Keratinocyte (primary cell): ENCODE results near the gene SLC25A30. TPM values are rescaled to one million over a fixed set of nuclear protein-coding genes. Genes with fewer than 3 reads are reported as not detected.
A peak's percentile ranks its signal among the peaks of the same experiment; 100 is the strongest.
"Not testable (repeated sequence)": the region's sequence is repeated elsewhere in the genome, so short reads cannot be mapped to it uniquely, and the experiment has no call there.

ENCODE experiments used
- DNase-seq: peaks from one replicate; pipeline ENCODE4 v3.0.0-alpha.2; 2011; ENCODE audit warnings: low read depth, missing footprints, low spot score
- FAIRE-seq: peaks from 2 replicates; lab custom pipeline; 2011; peaks lifted over from hg19 to GRCh38; lab: Jason Lieb, UNC
- H2AFZ ChIP-seq: 2 replicates; pipeline ENCODE4 v1.6.0; 2012; ENCODE audit warnings: low read length, control low read depth, inconsistent platforms; ENCODE audit not compliant: control insufficient read depth
- H3K27ac ChIP-seq: 2 replicates; pipeline ENCODE4 v1.5.1; 2011; ENCODE audit warnings: low read length; ENCODE audit not compliant: control insufficient read depth, insufficient read depth
- H3K27me3 ChIP-seq: 3 replicates; pipeline ENCODE4 v1.6.0; 2011; ENCODE audit warnings: low read length; ENCODE audit not compliant: control insufficient read depth, insufficient read depth; ENCODE audit errors: extremely low read depth
- H3K36me3 ChIP-seq, 2 experiments: 2 replicates in 1 of 2; 3 replicates in 1 of 2; pipeline ENCODE4 v1.5.1; 2011; ENCODE audit warnings: low read length in 2 of 2, mild to moderate bottlenecking in 1 of 2; ENCODE audit not compliant: control insufficient read depth in 2 of 2, insufficient read depth in 2 of 2; ENCODE audit errors: extremely low read depth in 1 of 2
- H3K4me1 ChIP-seq: 3 replicates; pipeline ENCODE4 v1.5.1; 2011; ENCODE audit warnings: low read length; ENCODE audit not compliant: control insufficient read depth, insufficient read depth; ENCODE audit errors: extremely low read depth
- H3K4me2 ChIP-seq: 3 replicates; pipeline ENCODE4 v1.6.0; 2011; ENCODE audit warnings: low read depth, low read length; ENCODE audit not compliant: control insufficient read depth, insufficient read depth; ENCODE audit errors: extremely low read depth
- H3K4me3 ChIP-seq, 3 experiments: fragments of 200-600 bp in 1 of 3; sonication (generic) in 1 of 3; 2 replicates in 2 of 3; 3 replicates in 1 of 3; pipeline ENCODE4 v1.5.1; 2011 to 2016; ENCODE audit warnings: low read length in 3 of 3, mild to moderate bottlenecking in 3 of 3, control low read depth in 2 of 3, inconsistent platforms in 1 of 3, low read depth in 1 of 3, mixed read lengths in 1 of 3, mixed run types in 1 of 3, moderate library complexity in 1 of 3; ENCODE audit not compliant: control insufficient read depth in 2 of 3, insufficient read depth in 2 of 3; ENCODE audit errors: extremely low read depth in 1 of 3
- H3K79me2 ChIP-seq: 2 replicates; pipeline ENCODE4 v1.6.0; 2012; ENCODE audit warnings: low read length; ENCODE audit not compliant: control insufficient read depth, insufficient read depth
- H3K9ac ChIP-seq: 3 replicates; pipeline ENCODE4 v1.6.0; 2011; ENCODE audit warnings: low read length; ENCODE audit not compliant: control insufficient read depth, insufficient read depth; ENCODE audit errors: extremely low read depth
- H3K9me1 ChIP-seq: 3 replicates; pipeline ENCODE4 v1.6.0; 2011; ENCODE audit warnings: low read length; ENCODE audit not compliant: control insufficient read depth, insufficient read depth; ENCODE audit errors: extremely low read depth
- H3K9me3 ChIP-seq: 2 replicates; pipeline ENCODE4 v1.5.1; 2012; ENCODE audit warnings: low read depth, low read length; ENCODE audit not compliant: control insufficient read depth
- H4K20me1 ChIP-seq: 3 replicates; pipeline ENCODE4 v1.6.0; 2011; ENCODE audit warnings: low read length; ENCODE audit not compliant: control insufficient read depth, insufficient read depth; ENCODE audit errors: extremely low read depth
- CTCF ChIP-seq, 3 experiments: IDR thresholded peaks in 1 of 3; conservative IDR thresholded peaks in 1 of 3; optimal IDR thresholded peaks in 1 of 3; 2 replicates in 2 of 3; 3 replicates in 1 of 3; pipeline versions ENCODE3 to v1.5.1; 2011; ENCODE audit warnings: low read length in 3 of 3, mild to moderate bottlenecking in 3 of 3, moderate library complexity in 2 of 3, control low read depth in 1 of 3, inconsistent platforms in 1 of 3; ENCODE audit not compliant: insufficient read depth in 2 of 3; ENCODE audit errors: extremely low read depth in 1 of 3
- EZH2 ChIP-seq: IDR thresholded peaks from one replicate; pipeline ENCODE4 v1.6.1; 2012; ENCODE audit warnings: inconsistent platforms, mild to moderate bottlenecking, low read length, moderate library complexity
- dilution Hi-C: fragments of 300-500 bp; cut with MboI; formaldehyde crosslinking; loops from one replicate; pipeline ENCODE4 v1.7.0; 2020; ENCODE audit warnings: low sequenced_read_pairs; ENCODE audit not compliant: extremely low pct_ligation_motif_present
- polyA plus RNA-seq, 5 experiments: library from polyadenylated mRNA; depleted of rRNA in 3 of 5; stranded (reverse) in 3 of 5; stranded (forward) in 1 of 5; unstranded in 1 of 5; fragments of >200 nt; gene quantifications; 1 replicate in 1 of 5; 2 replicates in 3 of 5; 3 replicates in 1 of 5; pipeline versions ENCODE4 v1.2.1 to v1.2.3, GENCODE V29; 2011 to 2012; ENCODE audit warnings: missing spikeins in 2 of 5, low read depth in 1 of 5, low replicate concordance in 1 of 5

SLC25A30 gene
- polyA plus RNA-seq, 1 donor (not counting 4 experiments of a cell fraction or from before 2014, with no cell fraction given), result 24.5 TPM

GRCh38 chr13:45384474-45385174 is 33.5 kb downstream of the SLC25A30 start:
- Histone ChIP-seq H3K9me1 (no peaks in the 10 kb centered on the region), H3K9ac (no peak overlapping the region), H2AFZ (no peak overlapping the region), H4K20me1 (no peaks in the 10 kb centered on the region), H3K27me3 (no peaks in the 10 kb centered on the region), H3K36me3 (peaks cover 3 to 4% of the 10 kb centered on the region in 2 experiments), H3K9me3 (no peaks in the 10 kb centered on the region), H3K4me3 (no peak overlapping the region), H3K4me1 (no peaks in the 10 kb centered on the region), H3K4me2 (no peak overlapping the region), H3K79me2 (no peaks in the 10 kb centered on the region), H3K27ac (no peak overlapping the region)
- DNase-seq, result no peak
- dilution Hi-C loops, result no loop called here
- TF ChIP-seq CTCF (optimal IDR thresholded peaks at IDR 0.05 in 1 of 3, IDR thresholded peaks at IDR 0.05 in 1 of 3, conservative IDR thresholded peaks at IDR 0.05 in 1 of 3; ENCODE audit: extremely low read depth in 1 of 3, insufficient read depth in 2 of 3, low read length in 3 of 3), result no peak
- no peak for TF ChIP-seq EZH2
- FAIRE-seq, result peak; percentile 39

GRCh38 chr13:45382739-45383138 is 35.4 kb downstream of the SLC25A30 start:
- dilution Hi-C loops, H3K27me3 ChIP-seq, H3K9ac ChIP-seq, H3K27ac ChIP-seq, H4K20me1 ChIP-seq, H3K4me2 ChIP-seq, DNase-seq, H3K9me3 ChIP-seq, FAIRE-seq, H2AFZ ChIP-seq, H3K36me3 ChIP-seq, H3K4me1 ChIP-seq, H3K9me1 ChIP-seq, H3K79me2 ChIP-seq, H3K4me3 ChIP-seq: not testable (repeated sequence)

- no peak overlapping the region for H3K27ac ChIP-seq
- H3K4me2 ChIP-seq, result no peak overlapping the region
- H3K36me3 ChIP-seq, result peaks cover 3 to 4% of the 10 kb centered on the region in 2 experiments
- no peak overlapping the region for H3K9ac ChIP-seq
- FAIRE-seq, result no peak
- DNase-seq, result no peak
- no peak overlapping the region for H2AFZ ChIP-seq
- no peaks in the 10 kb centered on the region for H3K9me3 ChIP-seq
- dilution Hi-C loops, result no loop called here
- H3K9me1 ChIP-seq, result no peaks in the 10 kb centered on the region
- no peaks in the 10 kb centered on the region for H4K20me1 ChIP-seq
- no peaks in the 10 kb centered on the region for H3K4me1 ChIP-seq
- H3K4me3 ChIP-seq, result no peak overlapping the region
- H3K79me2 ChIP-seq, result no peaks in the 10 kb centered on the region
- TF ChIP-seq CTCF (optimal IDR thresholded peaks at IDR 0.05 in 1 of 3, IDR thresholded peaks at IDR 0.05 in 1 of 3, conservative IDR thresholded peaks at IDR 0.05 in 1 of 3; ENCODE audit: extremely low read depth in 1 of 3, insufficient read depth in 2 of 3, low read length in 3 of 3), result no peak
- no peak for TF ChIP-seq EZH2
- H3K27me3 ChIP-seq, result no peaks in the 10 kb centered on the region
Observed at GRCh38 chr13:45381196-45381595, 37.0 kb downstream of the SLC25A30 start.

- H4K20me1 ChIP-seq, H3K36me3 ChIP-seq, H3K27me3 ChIP-seq, FAIRE-seq, DNase-seq, H3K4me3 ChIP-seq, H3K79me2 ChIP-seq, H3K27ac ChIP-seq, H2AFZ ChIP-seq, H3K9me3 ChIP-seq, H3K4me2 ChIP-seq, H3K9ac ChIP-seq, H3K9me1 ChIP-seq, dilution Hi-C loops, H3K4me1 ChIP-seq: not testable (repeated sequence)
Observed at GRCh38 chr13:45380708-45381107, 37.5 kb downstream of the SLC25A30 start.
